ENCODE results near the gene CEP68. TPM values are rescaled to one million over a fixed set of nuclear protein-coding genes. Genes with fewer than 3 reads are reported as not detected.

The CEP68 gene
- total RNA-seq (2022) (12.9 and 14.0 TPM in 2 replicates), Bru-seq, nascent RNA (percentile 76 among the genes with signal in this experiment), BruChase-seq, experiment 1, labeled RNA remaining after a 2-hour chase (percentile 66 among the genes with signal in this experiment), BruChase-seq, experiment 2, labeled RNA remaining after a 6-hour chase (percentile 58 among the genes with signal in this experiment)
- long read RNA-seq, partial matches to known transcripts: 10 of 26 reads
- long read RNA-seq, other reads (novel, unspliced or antisense): 16 of 26 reads

- Mint-ChIP-seq H3K27ac (ENCODE audit: unreplicated experiment) (peak within 1 kb of the TSS; percentile 42), H3K4me3 (ENCODE audit: unreplicated experiment) (peak within 1 kb of the TSS; percentile 99), H3K4me1 (ENCODE audit: low read depth, unreplicated experiment) (peaks cover 19% of the 10 kb centered on the region), H3K27me3 (ENCODE audit: insufficient read depth, unreplicated experiment) (no peaks in the 10 kb centered on the region), H3K36me3 (ENCODE audit: insufficient read depth, unreplicated experiment) (peaks cover 14% of the 10 kb centered on the region), H3K9me3 (ENCODE audit: unreplicated experiment) (no peaks in the 10 kb centered on the region)
- DNase-seq: peak; percentile 98 to 99
- no peaks in the 10 kb centered on the region; the same call in 1 of the 2 replicates for H3K36me3 ChIP-seq (ENCODE audit: control insufficient read depth, insufficient read depth, low read length)
- no peaks in the 10 kb centered on the region for H3K9me3 ChIP-seq
- TF ChIP-seq CTCF (IDR thresholded peaks at IDR 0.05; ENCODE audit: insufficient read depth in 1 of 2, low read depth in 1 of 2, low read length in 1 of 2, severe bottlenecking in 1 of 2, unreplicated experiment in 1 of 2): no peak
- H3K4me1 ChIP-seq: peaks cover 22% of the 10 kb centered on the region
- H3K27me3 ChIP-seq (replicated peaks; ENCODE audit: control insufficient read depth, insufficient read depth, low read length): no peaks in the 10 kb centered on the region
- ChIA-PET CTCF (interaction anchor here (0.9 to 2.4 kb wide), 10 partner anchors 8 to 306 kb away, joined by 3 to 12 read pairs (median 4); partner anchors contain the start of genes ACTR2 and RAB1A), POLR2A (interaction anchor here (0.6 to 2.1 kb wide), 18 partner anchors 8 to 532 kb away, joined by 3 to 40 read pairs (median 4); partner anchors contain the start of genes ACTR2, RAB1A and SERTAD2)
- BruUV-seq (replicated peaks): no TSS peak
- intact Hi-C loops (cut with micrococcal nuclease; ENCODE audit: unreplicated experiment): loop anchor here (2.0 kb wide), 1 partner anchor 74 kb away; the partner anchor contains the start of gene RAB1A
- peak within 1 kb of the TSS; percentile 78 for H3K4me3 ChIP-seq (ENCODE audit: low read depth, low read length)
Observed at GRCh38 chr2:65056215-65057053, at the start of gene CEP68. Gene CEP68 (plus strand): TSS chr2:65056416. CDS start chr2:65069445, 13,029 bp downstream.

GRCh38 chr2:65013776-65014175, 42.4 kb upstream of the CEP68 start:
- intact Hi-C loops (cut with micrococcal nuclease; ENCODE audit: unreplicated experiment): no loop called here
- Mint-ChIP-seq H3K27ac (ENCODE audit: unreplicated experiment) (no peak overlapping the region), H3K36me3 (ENCODE audit: insufficient read depth, unreplicated experiment) (peaks cover 5% of the 10 kb centered on the region), H3K4me3 (ENCODE audit: unreplicated experiment) (no peak overlapping the region), H3K9me3 (ENCODE audit: unreplicated experiment) (no peaks in the 10 kb centered on the region), H3K27me3 (ENCODE audit: insufficient read depth, unreplicated experiment) (no peaks in the 10 kb centered on the region), H3K4me1 (ENCODE audit: low read depth, unreplicated experiment) (no peaks in the 10 kb centered on the region)
- H3K27me3 ChIP-seq (replicated peaks; ENCODE audit: control insufficient read depth, insufficient read depth, low read length): no peaks in the 10 kb centered on the region
- ChIA-PET CTCF (no interaction called here), POLR2A (no interaction called here)
- BruUV-seq (replicated peaks): no TSS peak
- TF ChIP-seq CTCF (IDR thresholded peaks at IDR 0.05; ENCODE audit: insufficient read depth in 1 of 2, low read depth in 1 of 2, low read length in 1 of 2, severe bottlenecking in 1 of 2, unreplicated experiment in 1 of 2): no peak
- no peak overlapping the region for H3K4me3 ChIP-seq (ENCODE audit: low read depth, low read length)
- DNase-seq: no peak
- no peaks in the 10 kb centered on the region for H3K4me1 ChIP-seq
- peaks cover 3% of the 10 kb centered on the region; the same call in 1 of the 2 replicates for H3K9me3 ChIP-seq
- no peaks in the 10 kb centered on the region; the same call in 1 of the 2 replicates for H3K36me3 ChIP-seq (ENCODE audit: control insufficient read depth, insufficient read depth, low read length)

- ChIA-PET CTCF (no interaction called here), POLR2A (no interaction called here)
- Mint-ChIP-seq H3K27me3 (ENCODE audit: insufficient read depth, unreplicated experiment) (no peaks in the 10 kb centered on the region), H3K4me3 (ENCODE audit: unreplicated experiment) (no peak overlapping the region), H3K36me3 (ENCODE audit: insufficient read depth, unreplicated experiment) (peaks cover 18% of the 10 kb centered on the region), H3K9me3 (ENCODE audit: unreplicated experiment) (no peaks in the 10 kb centered on the region), H3K27ac (ENCODE audit: unreplicated experiment) (no peak overlapping the region), H3K4me1 (ENCODE audit: low read depth, unreplicated experiment) (no peaks in the 10 kb centered on the region)
- Histone ChIP-seq H3K36me3 (ENCODE audit: control insufficient read depth, insufficient read depth, low read length) (no peaks in the 10 kb centered on the region; the same call in 1 of the 2 replicates), H3K4me3 (ENCODE audit: low read depth, low read length) (no peak overlapping the region), H3K4me1 (no peaks in the 10 kb centered on the region), H3K27me3 (replicated peaks; ENCODE audit: control insufficient read depth, insufficient read depth, low read length) (no peaks in the 10 kb centered on the region), H3K9me3 (peaks cover 3% of the 10 kb centered on the region; the same call in 1 of the 2 replicates)
- no TSS peak for BruUV-seq (replicated peaks)
- DNase-seq: no peak
- intact Hi-C loops (cut with micrococcal nuclease; ENCODE audit: unreplicated experiment): no loop called here
- no peak for TF ChIP-seq CTCF (IDR thresholded peaks at IDR 0.05; ENCODE audit: insufficient read depth in 1 of 2, low read depth in 1 of 2, low read length in 1 of 2, severe bottlenecking in 1 of 2, unreplicated experiment in 1 of 2)
Observed at GRCh38 chr2:65015731-65016130, 40.5 kb upstream of the CEP68 start.

Measured in Caco-2 (cell line).